ENCODE data around the gene RETN.

Gene RETN

DNA sequence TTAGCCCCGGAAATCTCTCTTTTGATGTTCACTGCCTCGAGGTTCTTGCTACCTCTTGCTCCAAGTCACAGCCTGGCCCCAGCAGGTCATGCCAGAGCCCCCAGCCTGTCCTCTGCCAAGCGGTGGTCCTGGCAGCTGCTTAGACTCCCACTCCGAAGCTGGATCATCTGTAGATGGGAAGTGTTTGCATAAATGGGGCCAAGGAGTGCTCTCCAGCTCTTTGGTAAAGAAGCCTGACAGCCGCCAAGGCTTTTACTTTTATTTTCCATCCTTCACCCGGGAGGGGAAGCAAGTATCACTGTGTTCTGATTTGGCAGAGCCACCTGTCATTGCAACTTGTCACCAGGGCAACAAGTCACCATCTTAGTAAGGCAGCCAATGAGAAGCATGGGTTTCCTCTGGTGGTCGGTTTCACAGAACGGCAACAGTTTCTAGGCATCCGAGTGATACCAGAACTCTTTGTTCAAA lies 10.6 kb upstream of the RETN start:
- no peak for DNase-seq (ENCODE audit: low spot score)

DNA sequence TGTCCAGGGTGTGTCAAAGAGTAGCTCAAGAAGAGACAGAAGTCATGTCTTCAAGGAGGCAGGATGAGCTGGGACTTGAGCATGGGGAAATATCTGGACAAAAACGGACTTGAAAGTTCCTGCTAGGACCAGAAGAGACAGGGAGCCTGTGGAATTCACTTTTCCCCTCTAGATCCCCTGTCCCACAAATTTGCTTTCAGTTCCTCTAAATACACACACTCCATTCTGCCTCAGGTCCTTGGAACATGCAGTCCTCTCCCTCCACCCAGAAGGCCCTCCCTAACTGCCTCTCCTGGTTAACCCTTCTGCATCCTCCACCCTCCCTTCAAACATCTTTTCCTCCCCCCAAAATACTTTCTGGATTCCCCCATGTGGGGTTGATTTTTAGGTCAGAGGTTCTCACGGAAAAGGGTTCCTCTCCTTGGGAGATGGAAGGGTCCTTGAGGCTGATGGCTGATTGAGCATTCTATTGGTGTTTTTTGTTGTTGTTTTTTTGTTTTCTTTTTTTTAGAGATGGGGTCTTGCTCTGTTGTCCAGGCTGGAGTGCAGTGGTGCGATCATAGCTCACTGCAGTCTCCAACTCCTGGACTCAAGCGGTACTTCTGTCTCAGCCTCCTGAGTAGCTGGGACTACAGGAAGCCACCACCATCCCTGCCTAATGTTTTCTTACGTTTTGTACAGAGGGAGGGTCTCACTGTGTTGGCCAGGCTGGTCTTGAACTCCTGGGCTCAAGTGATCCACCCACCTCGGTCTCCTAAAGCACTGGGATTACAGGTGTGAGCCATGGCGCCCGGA lies 6.9 kb upstream of the RETN start:
- no peak for DNase-seq (ENCODE audit: low spot score)

DNA sequence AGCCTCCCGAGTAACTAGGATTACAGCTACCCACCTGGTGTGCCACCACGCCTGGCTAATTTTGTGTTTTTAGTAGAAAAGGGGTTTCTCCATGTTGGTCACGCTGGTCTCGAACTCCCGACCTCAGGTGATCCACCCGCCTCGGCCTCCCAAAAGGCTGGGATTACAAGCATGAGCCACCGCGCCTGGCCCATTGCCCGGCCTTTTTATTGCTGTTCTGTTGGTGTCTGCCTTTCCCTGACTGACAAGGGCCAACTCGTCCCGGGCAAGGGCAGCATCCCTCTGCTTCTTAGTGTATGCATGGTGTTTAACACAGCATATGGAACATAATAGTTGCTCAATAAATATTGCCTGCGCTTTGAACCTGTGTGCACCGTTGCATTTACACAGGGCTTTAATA lies 6.2 kb upstream of the RETN start:
- DNase-seq (ENCODE audit: low spot score): no peak

DNA sequence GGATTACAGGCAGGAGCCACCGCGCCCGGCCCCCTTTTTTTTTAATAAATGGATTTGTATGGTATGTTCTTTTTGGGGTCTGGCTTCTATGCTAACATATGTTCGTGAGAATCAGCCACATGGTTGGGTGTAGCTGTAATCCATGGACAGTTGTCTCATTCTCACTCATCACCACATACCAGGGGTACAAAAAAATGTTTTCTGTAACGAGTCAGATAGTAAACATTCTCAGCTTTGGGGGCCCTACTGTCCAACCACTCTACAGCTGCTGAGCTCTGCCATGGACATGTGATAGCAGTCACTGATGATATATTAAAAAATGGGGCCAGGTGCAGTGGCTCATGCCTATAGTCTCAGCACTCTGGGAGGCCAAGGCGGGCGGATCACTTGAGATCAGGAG lies 5.1 kb upstream of the RETN start:
- DNase-seq (ENCODE audit: low spot score): no peak

DNA sequence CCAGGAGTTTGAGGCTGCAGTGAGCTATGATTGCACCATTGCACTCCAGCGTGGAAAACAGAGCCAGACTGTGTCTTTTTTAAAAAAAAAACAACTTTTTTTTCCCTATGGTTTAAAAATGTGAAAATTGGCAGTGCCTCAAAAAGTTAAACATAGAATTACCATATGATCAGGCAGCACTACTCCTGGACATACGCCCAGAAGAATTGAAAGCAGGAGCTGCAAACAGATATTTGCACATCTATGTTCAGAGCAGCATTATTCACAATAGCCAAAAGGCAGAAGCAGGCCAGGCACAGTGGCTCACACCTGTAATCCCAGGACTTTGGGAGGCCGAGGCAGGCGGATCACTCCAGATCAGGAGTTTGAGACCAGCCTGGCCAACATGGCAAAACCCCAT lies 3.8 kb upstream of the RETN start:
- no peak for DNase-seq (ENCODE audit: low spot score)

DNA sequence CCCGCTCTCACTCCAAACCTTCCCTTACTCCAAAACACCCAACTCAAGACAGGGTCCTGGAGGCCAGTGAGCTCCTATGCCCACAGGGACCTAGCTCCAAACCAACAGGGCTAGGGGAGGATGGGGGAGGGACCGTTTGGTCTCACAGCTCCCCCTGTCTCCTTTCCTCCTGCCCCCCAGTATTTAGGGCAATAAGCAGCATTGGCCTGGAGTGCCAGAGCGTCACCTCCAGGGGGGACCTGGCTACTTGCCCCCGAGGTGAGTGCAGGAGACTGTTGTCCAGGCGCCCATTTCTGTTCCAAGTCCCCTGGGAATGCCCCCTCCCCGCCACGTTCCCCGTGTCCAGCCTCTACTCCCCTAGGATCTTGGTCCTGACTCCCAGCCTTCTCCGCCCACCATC lies 792 bp downstream of the RETN start:
- no peak for DNase-seq (ENCODE audit: low spot score)

DNA sequence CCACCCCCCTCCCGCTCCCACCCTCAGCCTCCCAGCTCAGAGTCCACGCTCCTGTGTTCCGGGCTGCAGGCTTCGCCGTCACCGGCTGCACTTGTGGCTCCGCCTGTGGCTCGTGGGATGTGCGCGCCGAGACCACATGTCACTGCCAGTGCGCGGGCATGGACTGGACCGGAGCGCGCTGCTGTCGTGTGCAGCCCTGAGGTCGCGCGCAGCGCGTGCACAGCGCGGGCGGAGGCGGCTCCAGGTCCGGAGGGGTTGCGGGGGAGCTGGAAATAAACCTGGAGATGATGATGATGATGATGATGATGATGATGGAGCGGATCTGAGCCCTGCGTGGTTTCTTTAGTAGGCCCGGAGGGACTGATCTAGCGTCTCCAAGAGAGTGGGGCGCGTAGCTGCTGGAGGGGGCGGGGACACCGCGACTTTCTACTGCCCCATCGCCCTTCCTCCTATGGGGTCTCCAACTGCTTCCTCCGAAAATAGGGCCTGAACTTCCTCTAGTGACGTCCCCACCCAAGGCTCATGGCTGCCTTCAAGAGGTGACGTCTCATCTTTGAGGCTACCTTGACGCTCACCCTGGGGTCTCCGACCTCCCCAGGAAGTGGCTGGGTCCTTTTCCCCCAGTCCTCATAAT lies 1.4 kb downstream of the RETN start:
- no peak for DNase-seq (ENCODE audit: low spot score)

DNA sequence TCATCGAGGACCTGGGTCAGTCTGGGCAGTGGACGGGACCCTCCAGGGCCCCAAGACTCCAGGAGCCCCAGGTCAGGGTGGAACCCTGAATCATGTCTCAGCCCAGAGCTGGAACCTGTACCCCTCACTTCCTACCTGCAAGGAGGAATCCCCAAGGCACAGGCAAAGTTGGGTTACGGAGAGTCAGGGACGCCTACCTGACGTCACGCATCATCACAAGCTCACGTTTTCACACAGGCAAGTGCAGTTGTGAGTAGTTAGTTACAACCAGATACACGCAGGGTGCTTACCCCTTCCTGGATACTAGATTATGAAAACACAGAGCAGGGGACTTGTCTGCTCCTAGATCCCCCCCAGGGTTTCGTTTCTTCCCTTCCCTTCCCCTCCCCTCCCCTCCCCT lies 1.9 kb downstream of the RETN start:
- DNase-seq (ENCODE audit: low spot score): no peak

DNA sequence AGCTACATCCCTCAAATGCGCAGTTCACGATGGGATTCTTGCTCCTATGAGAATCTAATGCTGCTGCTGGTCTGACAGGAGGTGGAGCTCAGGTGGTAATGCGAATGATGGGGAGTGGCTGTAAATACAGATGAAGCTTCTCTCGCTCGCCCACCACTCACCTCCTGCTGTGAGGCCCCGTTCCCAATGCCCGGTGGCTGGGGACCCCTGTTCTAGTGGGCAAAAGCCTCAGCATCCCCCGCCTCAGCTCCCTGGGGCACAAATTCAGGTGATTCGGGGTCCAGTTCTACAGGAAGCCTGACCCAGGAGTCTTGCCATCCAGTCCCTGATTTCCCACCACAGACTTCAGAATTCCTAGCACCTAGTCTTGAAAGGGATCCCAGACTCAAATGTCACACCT lies 3.7 kb downstream of the RETN start:
- no peak for DNase-seq (ENCODE audit: low spot score)

DNA sequence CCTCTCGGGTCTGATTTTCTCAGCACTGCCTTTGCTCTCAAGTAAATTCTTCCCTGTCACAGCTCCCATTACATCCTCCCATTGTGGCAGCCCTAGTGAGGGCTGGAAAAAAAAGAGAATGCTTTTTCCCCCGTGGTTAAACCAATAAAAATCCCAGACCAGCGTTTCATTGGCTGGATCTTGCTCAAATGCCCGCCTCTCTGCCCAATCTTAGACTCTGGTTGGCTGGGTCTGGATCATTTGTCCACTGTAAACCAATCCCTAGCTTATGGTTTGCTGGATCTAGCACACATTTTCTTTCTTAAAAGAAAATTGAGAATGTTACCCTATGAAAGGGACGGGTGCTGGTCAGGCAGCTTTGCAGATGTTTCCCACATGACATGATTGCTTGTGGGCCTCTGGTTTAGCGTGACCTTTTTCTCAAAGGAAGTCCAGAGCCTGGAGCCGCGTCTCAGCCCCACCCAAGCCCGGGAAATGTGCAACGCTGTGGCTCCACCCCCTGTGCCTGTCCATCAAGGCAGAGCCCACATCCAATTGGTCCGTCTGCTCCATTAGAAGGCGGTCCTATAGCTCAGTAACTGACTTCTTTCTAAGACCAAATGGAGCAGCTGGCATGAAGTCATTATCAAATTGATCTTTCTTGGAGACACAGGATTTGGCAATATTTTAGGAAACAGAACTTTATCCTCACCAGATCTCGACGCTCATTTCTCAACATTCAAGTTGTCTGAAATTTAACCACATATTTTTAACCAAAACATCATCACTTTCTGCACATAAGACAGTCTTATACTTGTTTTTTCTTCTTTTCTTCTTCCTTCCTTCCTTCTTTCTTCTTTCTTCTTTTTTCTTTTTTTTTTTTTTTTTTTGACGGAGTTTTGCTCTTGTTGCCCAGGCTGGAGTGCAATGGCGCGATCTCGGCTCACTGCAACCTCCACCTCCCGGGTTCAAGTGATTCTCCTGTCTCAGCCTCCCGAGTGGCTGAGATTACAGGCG lies 5.5 kb downstream of the RETN start:
- peak; percentile 87 for DNase-seq (ENCODE audit: low spot score)

DNA sequence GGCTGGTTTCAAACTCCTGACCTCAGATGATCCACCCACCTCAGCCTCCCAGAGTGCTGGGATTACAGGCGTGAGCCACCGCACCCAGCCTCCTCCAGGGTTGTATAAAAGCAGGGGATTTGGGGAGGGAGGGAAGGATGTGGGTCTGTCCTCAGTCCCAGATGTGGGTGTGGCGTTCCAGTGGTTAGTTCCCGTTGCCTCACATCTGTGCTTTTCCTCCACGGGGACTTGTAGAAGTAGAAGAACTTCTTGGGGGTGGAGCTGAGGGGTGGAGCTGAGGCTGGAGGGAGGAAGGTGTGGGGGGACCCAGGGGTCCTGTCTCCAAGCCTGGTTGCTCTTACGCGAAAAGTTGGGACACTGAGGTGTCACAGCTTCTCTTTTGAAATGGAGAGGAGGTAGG lies 7.5 kb downstream of the RETN start:
- no peak for DNase-seq (ENCODE audit: low spot score)

DNA sequence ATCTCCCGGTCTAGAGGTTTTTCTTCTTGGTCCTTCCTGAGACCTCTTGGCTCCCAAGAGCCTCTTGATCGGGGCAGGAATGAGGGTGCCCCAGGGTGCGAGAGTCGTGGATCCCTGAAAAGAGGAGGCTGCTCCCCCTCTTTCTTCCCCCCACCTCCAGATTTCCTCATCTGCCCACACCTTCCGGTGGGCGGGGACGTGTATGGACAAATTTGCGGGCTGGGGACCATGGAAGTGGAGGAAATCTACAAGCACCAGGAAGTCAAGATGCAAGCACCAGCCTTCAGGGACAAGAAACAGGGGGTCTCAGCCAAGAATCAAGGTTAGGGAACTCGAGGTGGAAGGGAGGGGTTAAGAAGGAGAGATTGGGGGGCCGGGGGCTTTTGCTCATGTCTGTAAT lies 8.0 kb downstream of the RETN start, which contains the start of gene MCEMP1:
TSS of gene MCEMP1 (plus strand) at position 237 of the 400 bp plus-strand sequence. CDS start at position 268, 31 bp downstream.
- no peak for DNase-seq (ENCODE audit: low spot score)

DNA sequence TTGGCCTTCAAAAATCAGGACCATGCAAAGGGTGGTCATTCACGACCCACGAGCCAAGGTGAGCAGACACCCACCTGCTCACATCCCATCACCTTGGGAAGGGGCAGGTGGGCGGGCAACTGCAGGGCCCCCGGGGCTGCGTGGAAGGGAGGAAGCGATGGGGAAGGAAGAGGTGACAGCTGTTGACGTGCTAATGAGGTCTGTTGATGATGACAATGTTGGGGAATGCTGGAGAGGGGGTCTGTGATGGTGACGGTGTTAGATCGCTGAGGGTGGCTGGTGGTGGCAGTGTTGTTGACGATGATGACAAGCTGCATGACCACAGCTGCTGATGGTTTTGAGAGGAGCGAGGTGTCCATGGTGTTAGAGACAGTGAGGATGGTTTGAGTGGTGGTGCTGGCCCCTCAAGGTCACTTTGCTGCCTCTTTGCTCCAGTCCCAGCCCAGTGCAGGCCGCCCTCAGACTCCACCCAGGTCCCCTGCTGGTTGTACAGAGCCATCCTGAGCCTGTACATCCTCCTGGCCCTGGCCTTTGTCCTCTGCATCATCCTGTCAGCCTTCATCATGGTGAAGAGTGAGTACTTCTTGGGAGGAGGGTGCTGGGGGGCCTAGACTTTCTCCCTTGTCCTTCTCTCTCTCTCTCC lies 8.9 kb downstream of the RETN start:
- DNase-seq (ENCODE audit: low spot score): no peak

DNA sequence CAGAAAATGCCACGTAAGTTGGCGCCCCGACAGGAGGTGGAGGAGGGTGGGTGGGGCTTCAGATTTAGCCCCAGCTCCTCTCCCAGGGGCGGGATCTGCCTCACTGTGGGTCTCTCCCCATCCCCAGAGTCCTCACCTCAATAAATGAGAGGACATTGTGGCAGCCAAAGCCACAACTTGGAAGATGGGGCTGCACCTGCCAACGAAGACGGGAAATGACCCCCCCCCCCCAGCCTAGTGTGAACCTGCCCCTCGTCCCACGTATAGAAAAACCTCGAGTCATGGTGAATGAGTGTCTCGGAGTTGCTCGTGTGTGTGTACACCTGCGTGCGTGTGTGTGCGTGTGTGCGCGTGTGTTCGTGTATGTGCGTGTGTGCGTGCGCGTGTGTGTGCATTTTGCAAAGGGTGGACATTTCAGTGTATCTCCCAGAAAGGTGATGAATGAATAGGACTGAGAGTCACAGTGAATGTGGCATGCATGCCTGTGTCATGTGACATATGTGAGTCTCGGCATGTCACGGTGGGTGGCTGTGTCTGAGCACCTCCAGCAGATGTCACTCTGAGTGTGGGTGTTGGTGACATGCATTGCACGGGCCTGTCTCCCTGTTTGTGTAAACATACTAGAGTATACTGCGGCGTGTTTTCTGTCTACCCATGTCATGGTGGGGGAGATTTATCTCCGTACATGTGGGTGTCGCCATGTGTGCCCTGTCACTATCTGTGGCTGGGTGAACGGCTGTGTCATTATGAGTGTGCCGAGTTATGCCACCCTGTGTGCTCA lies 10.3 kb downstream of the RETN start:
- no peak for DNase-seq (ENCODE audit: low spot score)

DNA sequence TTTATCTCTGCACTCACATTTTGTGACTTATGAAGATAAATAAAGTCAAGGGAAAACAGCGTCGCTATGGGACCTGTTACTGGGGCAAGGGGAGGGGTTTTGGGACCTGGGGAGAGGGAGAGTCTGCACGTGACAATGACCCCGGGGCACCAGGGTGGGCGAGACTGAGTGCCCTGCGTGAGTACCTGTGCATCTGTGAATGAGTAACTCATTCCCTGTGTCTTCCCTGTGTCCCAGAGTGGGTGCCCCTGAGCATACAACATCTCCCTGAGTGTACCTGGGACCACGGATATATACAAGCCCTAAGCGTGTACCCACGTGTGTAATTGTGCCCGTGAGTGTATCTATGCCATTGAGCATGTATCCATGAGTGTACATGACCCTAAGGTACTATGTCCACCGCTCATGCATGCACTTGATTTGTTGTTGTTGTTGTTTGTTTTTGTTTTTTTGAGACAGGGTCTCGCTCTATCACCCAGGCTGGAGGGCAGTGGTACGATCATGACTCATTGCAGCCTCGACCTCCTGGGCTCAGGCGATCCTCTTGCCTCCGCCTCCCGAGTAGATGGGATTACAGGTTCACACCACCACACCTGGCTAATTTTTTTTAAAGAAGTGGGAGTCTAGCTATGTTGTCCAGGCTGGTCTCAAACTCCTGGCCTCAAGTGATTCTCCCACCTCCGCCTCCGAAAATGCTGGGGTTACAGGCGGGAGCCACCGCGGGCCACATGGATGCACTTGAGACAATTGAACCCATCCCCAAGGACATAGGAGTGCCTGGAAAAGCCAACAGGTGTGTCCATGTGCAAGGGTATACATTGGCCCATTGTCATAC lies 11.1 kb downstream of the RETN start:
- no peak for DNase-seq (ENCODE audit: low spot score)

DNA sequence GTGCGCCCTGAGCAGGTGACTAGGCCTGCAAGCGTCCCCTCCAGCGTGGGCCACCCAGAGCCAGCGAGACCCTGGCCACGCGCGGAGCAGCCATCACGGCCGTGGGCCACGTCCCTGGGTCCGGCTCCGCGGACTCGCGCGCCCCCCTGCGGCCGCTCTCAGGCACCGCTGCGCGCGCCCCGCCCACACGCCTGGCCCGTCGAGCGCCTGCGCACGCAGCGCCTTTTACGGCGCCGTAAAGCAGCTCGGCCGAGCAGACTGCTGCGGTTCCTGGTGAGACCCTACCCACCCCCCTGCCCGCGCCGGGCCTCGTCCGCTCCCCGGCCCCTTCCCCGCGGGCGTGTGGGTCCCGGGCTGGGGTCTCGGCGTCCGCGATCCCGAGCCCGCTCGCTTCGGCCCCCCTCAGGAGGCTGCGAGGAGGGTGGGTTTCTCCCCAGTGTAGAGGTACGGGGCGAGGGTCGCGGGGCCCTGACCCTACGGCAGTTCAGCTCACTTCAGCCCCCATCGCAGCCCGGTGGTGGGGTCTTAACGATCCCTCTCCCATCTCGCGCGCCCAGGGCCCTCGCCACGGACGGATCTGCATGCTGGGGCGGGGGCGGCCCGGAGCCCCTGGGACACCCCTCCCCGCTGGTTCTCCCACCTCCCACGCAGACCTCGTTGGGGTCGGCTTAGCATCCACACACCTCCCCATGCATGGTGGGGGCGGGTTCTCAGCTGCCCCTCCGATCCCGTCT lies 11.9 kb downstream of the RETN start, which contains the start of gene TRAPPC5:
TSS of gene TRAPPC5 (plus strand) at position 228 of the 734 bp plus-strand sequence. CDS start 1,421 bp downstream, outside the sequence.
- DNase-seq (ENCODE audit: low spot score): peak; percentile 98

DNA sequence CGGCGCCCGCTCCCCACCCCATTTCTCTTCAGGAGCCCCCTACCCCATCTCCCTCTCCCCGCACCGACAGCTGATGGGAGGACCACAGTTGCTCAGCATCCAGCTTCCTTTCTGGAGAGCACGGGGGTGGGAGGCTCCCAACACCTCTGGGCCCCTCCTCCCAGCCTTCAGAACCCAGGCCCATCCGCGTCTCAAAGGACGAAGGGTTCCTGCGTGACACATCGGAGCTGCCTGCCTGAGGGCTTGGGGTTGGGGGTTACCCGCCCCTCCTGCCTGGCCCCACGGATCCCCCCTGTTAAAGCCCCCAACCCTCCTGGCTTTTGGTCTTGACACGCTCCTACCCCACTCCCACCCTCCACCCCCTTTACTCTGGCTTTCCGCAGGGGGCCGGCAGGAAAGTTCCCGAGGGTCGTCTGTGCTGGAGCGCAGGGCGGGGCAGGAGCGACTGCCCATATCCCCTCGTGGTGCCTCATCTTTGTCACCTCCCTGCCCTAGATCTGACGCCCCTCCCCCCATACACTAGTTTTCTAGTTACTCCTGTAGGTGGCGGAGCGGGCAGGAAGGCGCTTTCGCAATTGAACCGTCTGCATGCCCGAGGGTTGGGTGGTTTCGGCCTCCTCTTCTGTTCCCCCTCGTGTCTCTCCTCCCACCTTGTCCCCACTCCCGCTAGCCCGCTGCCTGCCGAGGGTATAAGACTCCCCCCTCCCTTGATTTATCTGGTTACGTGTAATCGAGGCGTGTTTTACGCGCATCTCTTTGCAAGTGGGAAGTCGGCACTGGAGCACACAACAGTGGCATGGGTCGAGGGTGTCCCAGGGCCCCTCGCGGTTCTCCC lies 12.7 kb downstream of the RETN start:
- peak; percentile 90 for DNase-seq (ENCODE audit: low spot score)

DNA sequence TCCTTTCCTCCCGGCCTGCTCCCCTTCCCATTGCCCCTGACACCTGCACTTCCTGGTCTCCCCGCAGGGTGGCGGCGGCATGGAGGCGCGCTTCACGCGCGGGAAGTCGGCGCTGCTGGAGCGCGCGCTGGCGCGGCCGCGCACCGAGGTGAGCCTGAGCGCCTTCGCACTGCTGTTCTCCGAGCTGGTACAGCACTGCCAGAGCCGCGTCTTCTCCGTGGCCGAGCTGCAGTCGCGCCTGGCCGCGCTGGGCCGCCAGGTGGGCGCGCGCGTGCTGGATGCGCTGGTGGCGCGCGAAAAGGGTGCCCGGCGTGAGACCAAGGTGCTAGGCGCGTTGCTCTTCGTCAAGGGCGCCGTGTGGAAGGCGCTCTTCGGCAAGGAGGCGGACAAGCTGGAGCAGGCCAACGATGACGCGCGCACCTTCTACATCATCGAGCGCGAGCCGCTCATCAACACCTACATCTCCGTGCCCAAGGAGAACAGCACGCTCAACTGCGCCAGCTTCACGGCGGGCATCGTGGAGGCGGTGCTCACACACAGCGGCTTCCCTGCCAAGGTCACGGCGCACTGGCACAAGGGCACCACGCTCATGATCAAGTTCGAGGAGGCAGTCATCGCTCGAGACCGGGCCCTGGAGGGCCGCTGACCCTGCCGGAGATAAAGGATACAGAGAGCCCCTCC lies 13.5 kb downstream of the RETN start:
- no peak for DNase-seq (ENCODE audit: low spot score)
